H1 (cell line): ENCODE results near the gene PDE2A. TPM values are rescaled to one million over a fixed set of nuclear protein-coding genes. Genes with fewer than 3 reads are reported as not detected.

Experiments used
- TEAD4 ChIP-seq: IDR thresholded peaks from 2 replicates; pipeline ENCODE4 v1.6.1; 2012; ENCODE audit warnings: low read depth, low read length, inconsistent platforms, mixed read lengths
- polyA plus RNA-seq, 7 experiments: library from polyadenylated mRNA; depleted of rRNA in 3 of 7; stranded (reverse) in 5 of 7; unstranded in 2 of 7; fragments of >200 nt in 5 of 7; fragments of 200-250 nt in 2 of 7; gene quantifications; 1 replicate in 5 of 7; 2 replicates in 1 of 7; 4 replicates in 1 of 7; pipeline versions ENCODE4 v1.2.1 to v1.2.3, GENCODE V29; 2011 to 2013; ENCODE audit warnings: missing spikeins in 2 of 7, mixed read lengths in 2 of 7
- total RNA-seq: library from RNA; stranded (reverse); fragmentation: NEBNext Ultra II Directional; extraction: Animal tissue kit (Norgen Biotek cat#: 25700); gene quantifications from 2 replicates; pipeline ENCODE4 v1.2.1, GENCODE V29; 2021
- TF ChIP-seq, protein P1 (sequence below): fragments of 300-600 bp; sonication (generic); IDR thresholded peaks from 2 replicates; pipeline ENCODE4 v1.7.1; 2012; ENCODE audit warnings: low read length, moderate library complexity, mild to moderate bottlenecking, inconsistent platforms; ENCODE audit not compliant: insufficient replicate concordance

PDE2A gene
- total and polyA plus RNA-seq, 2 of the 8 experiments (the other 6 are each of a cell fraction or from before 2014, with no cell fraction given) = 3.4 to 7.1 TPM

DNA sequence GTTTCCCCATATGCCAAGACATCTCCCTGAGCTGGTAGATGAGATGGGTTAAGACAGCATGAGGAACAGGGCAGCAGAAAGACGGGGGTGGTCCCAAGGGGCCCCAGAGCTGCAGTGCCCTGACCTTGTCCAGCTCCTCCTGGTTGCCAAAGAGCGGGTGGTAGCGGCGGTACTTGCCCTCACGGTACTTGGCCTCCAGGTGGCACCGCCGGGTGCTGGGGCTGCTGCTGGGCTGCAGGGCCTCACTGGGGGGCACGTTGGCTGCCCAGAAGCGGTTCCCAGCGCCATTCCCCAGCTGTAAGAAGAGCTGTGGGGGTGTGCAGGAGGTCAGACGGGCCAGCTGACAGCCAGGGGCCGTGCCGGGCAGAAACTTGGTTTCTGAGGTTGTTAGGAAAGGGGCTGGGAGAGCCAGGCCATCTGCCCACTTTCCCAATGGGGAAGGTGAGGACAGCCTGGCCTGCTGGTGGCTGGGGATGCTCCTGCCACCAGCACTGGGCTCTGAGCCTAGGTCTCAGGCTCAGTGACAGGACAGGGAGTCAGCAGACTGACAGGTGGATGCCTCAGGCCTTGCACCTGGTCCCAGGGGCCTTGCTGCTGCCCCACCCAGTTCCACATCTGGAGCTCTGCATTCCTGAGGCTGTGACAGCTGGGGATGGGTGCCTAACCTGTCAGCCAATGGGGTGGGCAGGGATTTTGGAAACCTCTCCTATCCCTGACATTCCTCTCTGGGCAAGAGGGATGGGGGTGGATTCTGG lies 30.0 kb upstream of the PDE2A start (continued):
- TF ChIP-seq, protein P1, sequence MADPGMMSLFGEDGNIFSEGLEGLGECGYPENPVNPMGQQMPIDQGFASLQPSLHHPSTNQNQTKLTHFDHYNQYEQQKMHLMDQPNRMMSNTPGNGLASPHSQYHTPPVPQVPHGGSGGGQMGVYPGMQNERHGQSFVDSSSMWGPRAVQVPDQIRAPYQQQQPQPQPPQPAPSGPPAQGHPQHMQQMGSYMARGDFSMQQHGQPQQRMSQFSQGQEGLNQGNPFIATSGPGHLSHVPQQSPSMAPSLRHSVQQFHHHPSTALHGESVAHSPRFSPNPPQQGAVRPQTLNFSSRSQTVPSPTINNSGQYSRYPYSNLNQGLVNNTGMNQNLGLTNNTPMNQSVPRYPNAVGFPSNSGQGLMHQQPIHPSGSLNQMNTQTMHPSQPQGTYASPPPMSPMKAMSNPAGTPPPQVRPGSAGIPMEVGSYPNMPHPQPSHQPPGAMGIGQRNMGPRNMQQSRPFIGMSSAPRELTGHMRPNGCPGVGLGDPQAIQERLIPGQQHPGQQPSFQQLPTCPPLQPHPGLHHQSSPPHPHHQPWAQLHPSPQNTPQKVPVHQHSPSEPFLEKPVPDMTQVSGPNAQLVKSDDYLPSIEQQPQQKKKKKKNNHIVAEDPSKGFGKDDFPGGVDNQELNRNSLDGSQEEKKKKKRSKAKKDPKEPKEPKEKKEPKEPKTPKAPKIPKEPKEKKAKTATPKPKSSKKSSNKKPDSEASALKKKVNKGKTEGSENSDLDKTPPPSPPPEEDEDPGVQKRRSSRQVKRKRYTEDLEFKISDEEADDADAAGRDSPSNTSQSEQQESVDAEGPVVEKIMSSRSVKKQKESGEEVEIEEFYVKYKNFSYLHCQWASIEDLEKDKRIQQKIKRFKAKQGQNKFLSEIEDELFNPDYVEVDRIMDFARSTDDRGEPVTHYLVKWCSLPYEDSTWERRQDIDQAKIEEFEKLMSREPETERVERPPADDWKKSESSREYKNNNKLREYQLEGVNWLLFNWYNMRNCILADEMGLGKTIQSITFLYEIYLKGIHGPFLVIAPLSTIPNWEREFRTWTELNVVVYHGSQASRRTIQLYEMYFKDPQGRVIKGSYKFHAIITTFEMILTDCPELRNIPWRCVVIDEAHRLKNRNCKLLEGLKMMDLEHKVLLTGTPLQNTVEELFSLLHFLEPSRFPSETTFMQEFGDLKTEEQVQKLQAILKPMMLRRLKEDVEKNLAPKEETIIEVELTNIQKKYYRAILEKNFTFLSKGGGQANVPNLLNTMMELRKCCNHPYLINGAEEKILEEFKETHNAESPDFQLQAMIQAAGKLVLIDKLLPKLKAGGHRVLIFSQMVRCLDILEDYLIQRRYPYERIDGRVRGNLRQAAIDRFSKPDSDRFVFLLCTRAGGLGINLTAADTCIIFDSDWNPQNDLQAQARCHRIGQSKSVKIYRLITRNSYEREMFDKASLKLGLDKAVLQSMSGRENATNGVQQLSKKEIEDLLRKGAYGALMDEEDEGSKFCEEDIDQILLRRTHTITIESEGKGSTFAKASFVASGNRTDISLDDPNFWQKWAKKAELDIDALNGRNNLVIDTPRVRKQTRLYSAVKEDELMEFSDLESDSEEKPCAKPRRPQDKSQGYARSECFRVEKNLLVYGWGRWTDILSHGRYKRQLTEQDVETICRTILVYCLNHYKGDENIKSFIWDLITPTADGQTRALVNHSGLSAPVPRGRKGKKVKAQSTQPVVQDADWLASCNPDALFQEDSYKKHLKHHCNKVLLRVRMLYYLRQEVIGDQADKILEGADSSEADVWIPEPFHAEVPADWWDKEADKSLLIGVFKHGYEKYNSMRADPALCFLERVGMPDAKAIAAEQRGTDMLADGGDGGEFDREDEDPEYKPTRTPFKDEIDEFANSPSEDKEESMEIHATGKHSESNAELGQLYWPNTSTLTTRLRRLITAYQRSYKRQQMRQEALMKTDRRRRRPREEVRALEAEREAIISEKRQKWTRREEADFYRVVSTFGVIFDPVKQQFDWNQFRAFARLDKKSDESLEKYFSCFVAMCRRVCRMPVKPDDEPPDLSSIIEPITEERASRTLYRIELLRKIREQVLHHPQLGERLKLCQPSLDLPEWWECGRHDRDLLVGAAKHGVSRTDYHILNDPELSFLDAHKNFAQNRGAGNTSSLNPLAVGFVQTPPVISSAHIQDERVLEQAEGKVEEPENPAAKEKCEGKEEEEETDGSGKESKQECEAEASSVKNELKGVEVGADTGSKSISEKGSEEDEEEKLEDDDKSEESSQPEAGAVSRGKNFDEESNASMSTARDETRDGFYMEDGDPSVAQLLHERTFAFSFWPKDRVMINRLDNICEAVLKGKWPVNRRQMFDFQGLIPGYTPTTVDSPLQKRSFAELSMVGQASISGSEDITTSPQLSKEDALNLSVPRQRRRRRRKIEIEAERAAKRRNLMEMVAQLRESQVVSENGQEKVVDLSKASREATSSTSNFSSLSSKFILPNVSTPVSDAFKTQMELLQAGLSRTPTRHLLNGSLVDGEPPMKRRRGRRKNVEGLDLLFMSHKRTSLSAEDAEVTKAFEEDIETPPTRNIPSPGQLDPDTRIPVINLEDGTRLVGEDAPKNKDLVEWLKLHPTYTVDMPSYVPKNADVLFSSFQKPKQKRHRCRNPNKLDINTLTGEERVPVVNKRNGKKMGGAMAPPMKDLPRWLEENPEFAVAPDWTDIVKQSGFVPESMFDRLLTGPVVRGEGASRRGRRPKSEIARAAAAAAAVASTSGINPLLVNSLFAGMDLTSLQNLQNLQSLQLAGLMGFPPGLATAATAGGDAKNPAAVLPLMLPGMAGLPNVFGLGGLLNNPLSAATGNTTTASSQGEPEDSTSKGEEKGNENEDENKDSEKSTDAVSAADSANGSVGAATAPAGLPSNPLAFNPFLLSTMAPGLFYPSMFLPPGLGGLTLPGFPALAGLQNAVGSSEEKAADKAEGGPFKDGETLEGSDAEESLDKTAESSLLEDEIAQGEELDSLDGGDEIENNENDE = no peak
- 0 out of 2 replicates have a peak, but pooled peaks have one; percentile 32 for TF ChIP-seq TEAD4
- TF ChIP-seq, all 59 proteins: peak for 2
